PFSK-1 (cell line): ENCODE data around the gene DCTPP1.

ENCODE experiments used
- FOXP2 ChIP-seq: optimal IDR thresholded peaks from 2 replicates; pipeline ENCODE3; 2011; ENCODE audit warnings: borderline replicate concordance, control low read depth, inconsistent platforms; ENCODE audit not compliant: insufficient read depth; ENCODE audit errors: extremely low read length, extremely low read depth
- POLR2AphosphoS5 ChIP-seq: IDR thresholded peaks from 2 replicates; pipeline ENCODE4 v1.6.1; 2012; ENCODE audit warnings: low read depth, mild to moderate bottlenecking, control low read depth, low read length, moderate library complexity
- SIN3A ChIP-seq: IDR thresholded peaks from 2 replicates; pipeline ENCODE4 v1.6.1; 2012; ENCODE audit warnings: mild to moderate bottlenecking, low read length, moderate library complexity, borderline replicate concordance; ENCODE audit not compliant: insufficient read depth
- TAF1 ChIP-seq: IDR thresholded peaks from 2 replicates; pipeline ENCODE4 v1.6.1; 2012; ENCODE audit warnings: low read length, control low read depth, borderline replicate concordance; ENCODE audit not compliant: insufficient read depth
- TF ChIP-seq, protein P1 (sequence below), 2 experiments: IDR thresholded peaks; 2 replicates each; pipeline versions ENCODE4 v1.6.1 to v1.8.0; 2011 to 2012; ENCODE audit warnings: low read depth in 2 of 2, low read length in 2 of 2, control low read depth in 1 of 2, inconsistent platforms in 1 of 2, mild to moderate bottlenecking in 1 of 2, moderate library complexity in 1 of 2; ENCODE audit not compliant: insufficient read depth in 1 of 2

DNA sequence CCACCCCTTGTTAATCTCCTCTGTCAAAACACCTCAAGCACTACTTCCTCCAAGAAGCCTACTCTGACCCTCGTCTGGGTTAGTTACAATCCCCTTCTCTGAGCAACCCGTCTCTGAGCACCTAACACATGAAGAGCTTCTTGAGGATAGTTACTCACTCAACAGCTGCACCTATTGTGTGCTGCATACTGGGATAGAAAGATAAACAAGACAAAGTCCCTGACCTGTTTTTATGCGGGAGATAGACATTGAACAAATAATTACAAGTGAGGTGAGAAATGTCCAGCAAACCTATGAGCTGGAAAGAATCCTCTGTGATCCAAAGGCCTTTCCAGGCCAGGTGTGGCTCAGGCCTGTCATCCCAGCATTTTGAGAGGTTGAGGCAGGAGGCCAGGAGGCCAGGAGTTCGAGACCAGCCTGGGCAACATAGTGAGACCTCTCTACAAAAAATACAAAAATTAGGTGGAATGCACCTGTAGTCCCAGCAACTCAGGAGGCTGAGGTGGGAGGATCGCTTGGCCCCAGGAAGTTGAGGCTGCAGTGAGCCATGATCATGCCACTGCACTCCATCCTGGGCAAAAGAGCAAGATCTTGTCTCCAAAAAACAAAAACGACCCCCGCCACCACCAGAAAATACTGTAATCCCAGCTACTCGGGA is 27.9 kb downstream of the DCTPP1 start:
- no peak for TF ChIP-seq TAF1
- no peak for TF ChIP-seq POLR2AphosphoS5
- TF ChIP-seq, protein P1, sequence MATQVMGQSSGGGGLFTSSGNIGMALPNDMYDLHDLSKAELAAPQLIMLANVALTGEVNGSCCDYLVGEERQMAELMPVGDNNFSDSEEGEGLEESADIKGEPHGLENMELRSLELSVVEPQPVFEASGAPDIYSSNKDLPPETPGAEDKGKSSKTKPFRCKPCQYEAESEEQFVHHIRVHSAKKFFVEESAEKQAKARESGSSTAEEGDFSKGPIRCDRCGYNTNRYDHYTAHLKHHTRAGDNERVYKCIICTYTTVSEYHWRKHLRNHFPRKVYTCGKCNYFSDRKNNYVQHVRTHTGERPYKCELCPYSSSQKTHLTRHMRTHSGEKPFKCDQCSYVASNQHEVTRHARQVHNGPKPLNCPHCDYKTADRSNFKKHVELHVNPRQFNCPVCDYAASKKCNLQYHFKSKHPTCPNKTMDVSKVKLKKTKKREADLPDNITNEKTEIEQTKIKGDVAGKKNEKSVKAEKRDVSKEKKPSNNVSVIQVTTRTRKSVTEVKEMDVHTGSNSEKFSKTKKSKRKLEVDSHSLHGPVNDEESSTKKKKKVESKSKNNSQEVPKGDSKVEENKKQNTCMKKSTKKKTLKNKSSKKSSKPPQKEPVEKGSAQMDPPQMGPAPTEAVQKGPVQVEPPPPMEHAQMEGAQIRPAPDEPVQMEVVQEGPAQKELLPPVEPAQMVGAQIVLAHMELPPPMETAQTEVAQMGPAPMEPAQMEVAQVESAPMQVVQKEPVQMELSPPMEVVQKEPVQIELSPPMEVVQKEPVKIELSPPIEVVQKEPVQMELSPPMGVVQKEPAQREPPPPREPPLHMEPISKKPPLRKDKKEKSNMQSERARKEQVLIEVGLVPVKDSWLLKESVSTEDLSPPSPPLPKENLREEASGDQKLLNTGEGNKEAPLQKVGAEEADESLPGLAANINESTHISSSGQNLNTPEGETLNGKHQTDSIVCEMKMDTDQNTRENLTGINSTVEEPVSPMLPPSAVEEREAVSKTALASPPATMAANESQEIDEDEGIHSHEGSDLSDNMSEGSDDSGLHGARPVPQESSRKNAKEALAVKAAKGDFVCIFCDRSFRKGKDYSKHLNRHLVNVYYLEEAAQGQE (IDR thresholded peaks at IDR 0.05; ENCODE audit: insufficient read depth in 1 of 2, low read depth in 2 of 2, low read length in 2 of 2): no peak
- TF ChIP-seq SIN3A: no peak
- no peak for TF ChIP-seq FOXP2
